GM18909 (cell line): ENCODE data around the gene IL15RA.

Experiments
- ATAC-seq: cut with Tn5 transposase; IDR thresholded peaks from one replicate; pipeline ENCODE4 v1.9.1; 2021; ENCODE audit warnings: mild to moderate bottlenecking; ENCODE audit not compliant: unreplicated experiment, poor library complexity

The IL15RA gene, protein sequence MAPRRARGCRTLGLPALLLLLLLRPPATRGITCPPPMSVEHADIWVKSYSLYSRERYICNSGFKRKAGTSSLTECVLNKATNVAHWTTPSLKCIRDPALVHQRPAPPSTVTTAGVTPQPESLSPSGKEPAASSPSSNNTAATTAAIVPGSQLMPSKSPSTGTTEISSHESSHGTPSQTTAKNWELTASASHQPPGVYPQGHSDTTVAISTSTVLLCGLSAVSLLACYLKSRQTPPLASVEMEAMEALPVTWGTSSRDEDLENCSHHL

GRCh38 chr10:5977471-5978229 is at the start of gene IL15RA:
Gene IL15RA, minus strand, starts transcription at chr10:5977543. Its CDS starts 51 bp downstream, at chr10:5977492.
- peak; percentile 62 for ATAC-seq

DNA sequence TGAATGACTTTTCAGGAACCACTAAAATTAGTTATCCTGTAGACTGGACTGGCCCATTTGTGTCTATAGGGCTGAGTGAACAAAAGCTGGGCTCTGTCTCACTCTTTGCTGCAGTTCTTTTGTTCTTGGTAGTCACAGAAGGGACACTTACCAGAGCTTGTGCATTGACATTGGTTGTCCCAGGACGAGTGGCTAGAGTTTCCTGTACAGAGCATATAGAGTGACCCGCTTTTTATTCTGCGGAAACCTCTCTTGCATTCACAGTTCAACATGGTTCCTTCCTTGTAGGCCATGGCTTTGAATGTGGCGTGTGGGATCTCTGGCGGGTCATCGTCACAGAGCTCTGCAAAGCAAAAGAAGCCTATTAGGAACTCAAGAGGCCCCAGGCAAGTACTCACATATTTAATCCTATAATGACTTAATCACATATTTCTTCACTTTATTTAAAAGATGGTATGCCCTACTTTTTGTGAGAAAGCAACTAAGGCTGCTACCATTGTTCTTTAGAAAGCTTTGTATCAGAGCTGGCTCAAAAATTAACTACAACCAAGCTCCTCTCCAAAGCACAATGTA is 48.4 kb upstream of the IL15RA start:
- no peak for ATAC-seq

DNA sequence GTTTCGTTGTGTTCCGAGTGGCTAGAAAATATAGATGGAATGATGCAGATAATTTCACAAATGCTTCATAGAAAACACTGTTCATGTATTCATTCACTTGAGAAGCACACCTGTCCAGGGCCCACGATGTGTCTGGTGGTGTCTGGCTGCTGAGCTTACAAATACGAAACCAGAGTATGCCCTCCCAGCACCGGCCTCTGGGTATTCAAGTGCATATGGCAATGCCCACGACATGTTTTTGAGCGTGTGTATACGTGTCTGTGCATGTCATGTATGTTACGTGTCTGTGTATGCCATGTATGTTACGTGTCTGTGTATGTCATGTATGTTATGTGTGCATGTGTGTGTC is 47.0 kb upstream of the IL15RA start:
- ATAC-seq, result no peak

DNA sequence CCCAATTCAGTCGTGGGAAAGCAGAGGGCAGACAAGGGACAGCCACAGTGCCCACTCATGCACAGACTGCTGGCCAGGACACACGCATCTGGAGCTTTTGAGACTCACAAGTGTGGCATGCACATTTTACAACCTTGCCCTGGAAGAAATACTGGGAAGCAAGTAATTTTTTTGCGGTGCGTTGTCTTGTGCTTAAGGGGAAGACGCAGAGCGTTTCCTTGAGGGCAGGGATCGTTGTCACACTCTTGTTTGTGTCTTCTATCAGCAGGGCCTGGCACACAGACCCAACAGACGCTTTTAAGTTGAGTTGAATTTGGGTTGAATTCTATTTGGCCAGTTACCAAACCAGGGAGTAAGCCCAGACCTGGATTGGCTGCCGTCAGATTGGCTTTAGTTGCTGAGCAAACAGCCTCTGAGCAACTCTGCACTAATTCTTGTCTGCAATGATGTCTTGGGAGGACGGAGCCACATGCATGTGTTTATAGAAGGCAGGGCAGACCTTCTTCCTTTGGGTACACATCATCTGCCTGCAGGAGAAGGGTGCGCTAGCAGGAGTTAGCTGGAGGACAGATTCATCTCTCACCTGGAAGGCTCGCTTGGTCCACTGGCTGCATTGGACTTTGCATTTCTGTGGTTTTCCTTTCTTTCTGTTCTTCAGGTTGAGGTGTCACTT is 46.5 kb upstream of the IL15RA start:
- ATAC-seq, result no peak

- ATAC-seq, result no peak
These were observed 45.3 kb upstream of the IL15RA start for GRCh38 chr10:6022660-6023059.

GRCh38 chr10:6020826-6021225 is 43.5 kb upstream of the IL15RA start:
- no peak for ATAC-seq

GRCh38 chr10:6019796-6020195 is 42.5 kb upstream of the IL15RA start:
- no peak for ATAC-seq

DNA sequence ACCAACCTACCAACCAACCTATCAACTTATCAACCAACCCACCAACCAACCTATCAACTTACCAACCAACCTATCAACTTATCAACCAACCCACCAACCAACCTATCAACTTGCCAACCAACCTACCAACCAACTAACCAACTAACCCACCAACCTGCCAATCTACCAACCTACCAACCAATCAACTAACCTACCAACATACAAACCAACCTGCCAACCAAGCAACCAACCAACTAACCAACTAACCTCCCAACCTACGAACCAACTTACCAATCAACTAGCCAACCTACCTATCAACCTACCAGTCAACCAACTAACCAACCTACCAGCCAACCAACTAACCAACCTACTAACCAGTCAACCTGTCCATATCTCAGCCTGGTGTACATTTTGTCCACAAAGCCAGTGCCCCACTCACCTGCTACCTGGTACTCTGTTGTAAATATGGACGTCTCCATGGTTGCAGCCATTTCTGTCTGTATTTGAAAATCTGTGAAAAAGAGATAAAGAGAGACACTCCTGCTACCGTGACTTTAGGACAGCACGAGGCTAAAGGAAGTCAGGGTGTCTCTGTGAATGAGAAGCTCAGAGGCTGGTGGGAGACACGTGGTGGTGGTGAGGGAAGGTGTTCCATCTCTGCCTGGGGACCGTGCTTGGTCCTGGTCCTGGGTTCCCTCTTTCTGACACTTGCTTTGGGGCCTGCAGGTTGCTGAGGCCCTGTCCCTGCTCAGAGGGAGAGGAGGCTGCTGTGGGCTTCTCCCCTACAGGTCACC is 41.9 kb upstream of the IL15RA start:
- no peak for ATAC-seq

GRCh38 chr10:6018422-6018821 is 41.1 kb upstream of the IL15RA start:
- no peak for ATAC-seq

DNA sequence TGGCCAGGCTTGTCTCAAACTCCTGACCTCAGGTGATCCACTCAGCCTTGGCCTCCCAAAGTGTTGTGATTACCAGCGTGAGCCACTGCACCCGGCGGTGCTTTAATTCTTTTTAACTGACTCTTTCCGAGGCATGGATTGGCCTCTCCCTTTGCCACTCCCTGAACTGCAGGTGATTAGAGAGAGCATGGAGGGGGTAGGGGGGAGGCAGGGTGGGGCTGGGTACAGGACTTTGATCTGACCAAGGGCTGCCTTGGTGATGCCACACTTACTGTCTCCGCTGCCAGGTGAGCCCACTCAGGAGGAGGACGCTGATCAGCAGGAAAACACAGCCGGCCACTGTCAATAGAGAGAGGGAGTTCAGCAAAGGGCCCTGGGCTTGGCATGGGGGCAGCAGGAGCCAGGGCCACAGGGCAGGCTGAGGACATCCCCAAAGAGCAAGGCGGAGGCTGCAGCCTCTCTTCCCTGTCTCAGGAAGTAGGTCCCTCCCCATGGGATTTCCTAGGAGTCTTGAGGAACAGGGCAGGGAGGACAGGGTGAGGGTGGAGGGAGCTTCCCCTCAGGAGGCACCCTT is 40.5 kb upstream of the IL15RA start:
- no peak for ATAC-seq

- no peak for ATAC-seq
These were observed 37.0 kb upstream of the IL15RA start for GRCh38 chr10:6014241-6014761.

GRCh38 chr10:6013413-6014192 is 36.3 kb upstream of the IL15RA start:
- ATAC-seq, result no peak

- no peak for ATAC-seq
These were observed 35.0 kb upstream of the IL15RA start for GRCh38 chr10:6012121-6012905.

- no peak for ATAC-seq
These were observed 34.2 kb upstream of the IL15RA start for GRCh38 chr10:6011558-6011957.

DNA sequence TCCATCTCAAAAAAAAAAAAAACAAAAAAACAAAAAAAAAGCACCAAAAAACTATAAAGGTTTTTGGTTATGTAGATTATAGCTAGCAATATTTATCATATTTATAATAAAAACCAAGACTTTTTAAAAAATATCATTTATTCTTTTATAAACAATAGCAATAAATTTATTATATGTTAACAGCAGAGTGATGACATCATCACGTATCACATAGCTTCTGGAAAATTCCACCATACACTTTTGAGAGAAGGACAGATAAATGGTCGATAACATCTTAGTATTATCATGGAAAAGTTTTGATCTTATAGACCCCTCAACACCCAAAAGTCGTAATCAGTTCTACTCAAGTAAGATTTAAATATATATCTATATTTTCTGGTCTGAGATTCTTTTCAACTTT is 33.2 kb upstream of the IL15RA start:
- ATAC-seq, result no peak

- ATAC-seq, result no peak
These were observed 32.6 kb upstream of the IL15RA start for GRCh38 chr10:6009961-6010360.

DNA sequence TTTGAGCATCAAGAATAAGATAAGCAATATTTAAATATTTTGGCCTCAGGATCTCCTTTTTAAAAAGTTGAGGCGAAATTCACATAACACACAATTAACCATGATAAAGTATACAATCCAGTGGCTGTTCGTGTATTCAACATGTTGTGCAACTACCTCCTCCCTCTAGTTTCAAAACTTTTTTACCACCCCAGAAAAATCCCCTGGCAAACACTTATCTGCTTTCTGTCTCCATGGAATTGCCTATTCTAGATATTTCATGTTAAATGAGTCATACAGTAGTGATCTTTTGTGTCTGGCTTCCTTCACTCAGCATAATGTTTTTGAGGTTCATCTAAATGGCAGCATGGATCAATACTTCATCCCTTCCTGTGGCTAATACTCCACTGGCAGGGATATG is 31.8 kb upstream of the IL15RA start:
- no peak for ATAC-seq

DNA sequence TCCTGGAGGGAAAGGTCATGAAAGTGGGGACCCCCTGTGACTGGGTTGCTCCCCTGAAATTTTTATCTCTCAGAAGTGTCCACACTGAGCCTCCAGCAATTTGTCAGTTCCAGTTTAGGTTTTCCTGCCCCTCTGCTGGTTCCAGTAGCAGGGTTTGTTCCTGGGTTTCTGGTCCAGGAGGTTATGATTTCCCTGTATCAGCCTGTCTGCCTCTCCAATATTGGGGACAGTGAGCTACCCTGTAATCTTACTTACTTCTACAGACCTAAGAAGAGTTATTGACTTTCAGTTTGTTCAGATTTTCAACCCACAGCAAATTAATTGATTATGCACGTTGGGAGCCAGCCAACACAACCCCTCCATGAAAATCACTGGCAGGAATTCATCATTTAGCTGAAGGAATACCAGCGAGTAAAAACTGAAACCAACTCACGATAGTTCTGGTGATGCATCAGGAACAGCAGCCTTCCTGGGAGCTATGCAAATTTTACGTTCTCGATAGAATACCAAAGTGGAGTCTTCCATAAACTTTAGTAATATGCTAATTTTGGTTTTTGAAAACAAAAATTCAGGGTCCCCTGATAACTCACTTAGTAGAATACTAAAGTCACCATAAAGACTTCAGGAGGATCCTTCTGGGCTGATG is 31.3 kb upstream of the IL15RA start:
- ATAC-seq, result no peak
